ENCODE measurements around the gene CYS1.

- TF ChIP-seq, protein P1, sequence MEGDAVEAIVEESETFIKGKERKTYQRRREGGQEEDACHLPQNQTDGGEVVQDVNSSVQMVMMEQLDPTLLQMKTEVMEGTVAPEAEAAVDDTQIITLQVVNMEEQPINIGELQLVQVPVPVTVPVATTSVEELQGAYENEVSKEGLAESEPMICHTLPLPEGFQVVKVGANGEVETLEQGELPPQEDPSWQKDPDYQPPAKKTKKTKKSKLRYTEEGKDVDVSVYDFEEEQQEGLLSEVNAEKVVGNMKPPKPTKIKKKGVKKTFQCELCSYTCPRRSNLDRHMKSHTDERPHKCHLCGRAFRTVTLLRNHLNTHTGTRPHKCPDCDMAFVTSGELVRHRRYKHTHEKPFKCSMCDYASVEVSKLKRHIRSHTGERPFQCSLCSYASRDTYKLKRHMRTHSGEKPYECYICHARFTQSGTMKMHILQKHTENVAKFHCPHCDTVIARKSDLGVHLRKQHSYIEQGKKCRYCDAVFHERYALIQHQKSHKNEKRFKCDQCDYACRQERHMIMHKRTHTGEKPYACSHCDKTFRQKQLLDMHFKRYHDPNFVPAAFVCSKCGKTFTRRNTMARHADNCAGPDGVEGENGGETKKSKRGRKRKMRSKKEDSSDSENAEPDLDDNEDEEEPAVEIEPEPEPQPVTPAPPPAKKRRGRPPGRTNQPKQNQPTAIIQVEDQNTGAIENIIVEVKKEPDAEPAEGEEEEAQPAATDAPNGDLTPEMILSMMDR (conservative IDR thresholded peaks at IDR 0.05 in 1 of 2, IDR thresholded peaks at IDR 0.05 in 1 of 2; ENCODE audit: extremely low read depth in 1 of 2, insufficient read depth in 1 of 2, low read depth in 1 of 2, low read length in 2 of 2), result no peak
- no peak for TF ChIP-seq EZH2 (IDR thresholded peaks at IDR 0.05; ENCODE audit: borderline replicate concordance, low read length)
These were observed 57.1 kb downstream of the CYS1 start for GRCh38 chr2:10022966-10023662.
